ENCODE measurements around the gene ATP2B2. TPM values are rescaled to one million over a fixed set of nuclear protein-coding genes. Genes with fewer than 3 reads are reported as not detected.

The ATP2B2 gene
- polyA plus RNA-seq, 2 of the 4 experiments (the other 2 are of a cell fraction): 0.03 to 0.04 TPM

DNA sequence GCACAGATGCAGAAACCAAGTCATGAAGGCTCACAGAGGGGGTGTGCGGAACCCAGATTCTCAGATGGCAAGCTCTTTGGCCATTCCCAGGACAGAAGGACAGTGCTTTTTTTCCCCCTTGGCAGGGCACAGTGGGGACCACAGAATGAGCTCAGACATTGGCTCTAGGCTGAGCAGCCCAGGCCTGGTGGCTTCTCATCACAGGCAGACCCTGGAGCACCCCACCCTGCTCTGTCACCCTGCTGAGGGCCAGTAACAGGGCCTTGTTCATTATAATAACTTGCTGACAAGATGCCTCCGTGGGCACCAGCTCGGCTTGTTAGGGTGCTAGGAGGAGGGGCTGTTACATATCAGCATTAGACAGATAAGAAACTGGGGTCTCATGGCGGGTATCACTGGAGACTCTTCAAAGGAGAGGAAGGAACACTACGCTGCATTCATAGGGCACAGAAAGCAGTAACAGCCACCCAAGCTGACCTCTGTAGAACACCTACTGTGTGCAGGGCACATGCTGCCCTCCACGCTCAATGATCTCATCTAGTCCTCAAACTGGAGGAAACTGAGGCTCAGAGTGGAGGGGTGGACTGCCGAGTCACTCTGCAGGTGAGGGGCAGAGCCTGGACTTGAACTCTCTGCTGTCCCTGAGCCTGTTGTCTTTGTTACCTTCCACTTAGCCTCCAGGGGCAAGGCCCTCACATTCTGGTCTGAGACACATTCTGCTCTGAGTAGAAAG lies 114.6 kb downstream of the ATP2B2 start (continued):
- TF ChIP-seq CHD4 (IDR thresholded peaks at IDR 0.05; ENCODE audit: borderline replicate concordance): no peak
- TF ChIP-seq, protein P1, sequence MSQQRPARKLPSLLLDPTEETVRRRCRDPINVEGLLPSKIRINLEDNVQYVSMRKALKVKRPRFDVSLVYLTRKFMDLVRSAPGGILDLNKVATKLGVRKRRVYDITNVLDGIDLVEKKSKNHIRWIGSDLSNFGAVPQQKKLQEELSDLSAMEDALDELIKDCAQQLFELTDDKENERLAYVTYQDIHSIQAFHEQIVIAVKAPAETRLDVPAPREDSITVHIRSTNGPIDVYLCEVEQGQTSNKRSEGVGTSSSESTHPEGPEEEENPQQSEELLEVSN (IDR thresholded peaks at IDR 0.05; ENCODE audit: borderline replicate concordance, low read depth): no peak

DNA sequence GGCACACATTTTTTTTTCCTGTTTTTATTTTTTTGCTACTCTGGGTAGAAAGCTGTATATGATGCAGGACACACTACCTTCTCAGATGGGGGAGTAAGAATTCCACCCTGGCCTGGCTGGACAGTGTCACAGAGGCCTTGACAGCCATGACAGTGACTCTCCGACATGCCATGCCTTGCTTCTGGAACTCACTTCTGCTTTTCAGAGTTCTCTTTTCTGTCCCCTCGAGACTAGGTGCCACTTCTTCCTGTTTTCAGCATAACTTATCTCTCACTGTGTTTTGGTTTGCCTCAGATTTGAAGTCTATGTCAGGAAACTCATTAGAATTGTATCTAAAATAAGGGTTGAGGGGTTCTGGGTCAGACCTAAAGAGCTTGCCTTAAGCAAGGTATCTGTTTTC lies 115.4 kb downstream of the ATP2B2 start:
- FAIRE-seq (no peak), DNase-seq (ENCODE audit: low read depth in 1 of 2, low spot score in 1 of 2) (no peak), ATAC-seq (no peak)
- CTCF ChIA-PET: interaction anchor here (0.6 to 2.1 kb wide), 2 partner anchors 46 kb away, joined by 4 to 6 read pairs; no protein-coding TSS in a partner anchor
- no peak overlapping the region for H3K4me2 ChIP-seq
- H3K4me3 ChIP-seq: no peak overlapping the region
- H3K4me1 ChIP-seq: no peaks in the 10 kb centered on the region
- POLR2A ChIA-PET: no interaction called here
- TF ChIP-seq ZSCAN20 (CRISPR knock-in tag; IDR thresholded peaks at IDR 0.05) (no peak), RFX5 (IDR thresholded peaks at IDR 0.05) (no peak), EHF (CRISPR knock-in tag; IDR thresholded peaks at IDR 0.05) (no peak), ZNF302 (CRISPR knock-in tag; IDR thresholded peaks at IDR 0.05) (no peak), NFE2L2 (conservative IDR thresholded peaks at IDR 0.05; ENCODE audit: low read length) (no peak), EP300 (IDR thresholded peaks at IDR 0.05) (no peak), CHD2 (IDR thresholded peaks at IDR 0.05; ENCODE audit: low read length, partially characterized antibody) (no peak), RARB (CRISPR knock-in tag; IDR thresholded peaks at IDR 0.05) (no peak), TP53 (CRISPR knock-in tag; IDR thresholded peaks at IDR 0.05) (no peak), MAZ (IDR thresholded peaks at IDR 0.05; ENCODE audit: borderline replicate concordance, low read depth, low read length) (no peak), TFCP2L1 (CRISPR knock-in tag; IDR thresholded peaks at IDR 0.05) (no peak)
- TF ChIP-seq, protein P2, sequence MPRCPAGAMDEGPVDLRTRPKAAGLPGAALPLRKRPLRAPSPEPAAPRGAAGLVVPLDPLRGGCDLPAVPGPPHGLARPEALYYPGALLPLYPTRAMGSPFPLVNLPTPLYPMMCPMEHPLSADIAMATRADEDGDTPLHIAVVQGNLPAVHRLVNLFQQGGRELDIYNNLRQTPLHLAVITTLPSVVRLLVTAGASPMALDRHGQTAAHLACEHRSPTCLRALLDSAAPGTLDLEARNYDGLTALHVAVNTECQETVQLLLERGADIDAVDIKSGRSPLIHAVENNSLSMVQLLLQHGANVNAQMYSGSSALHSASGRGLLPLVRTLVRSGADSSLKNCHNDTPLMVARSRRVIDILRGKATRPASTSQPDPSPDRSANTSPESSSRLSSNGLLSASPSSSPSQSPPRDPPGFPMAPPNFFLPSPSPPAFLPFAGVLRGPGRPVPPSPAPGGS (IDR thresholded peaks at IDR 0.05): no peak
- H3K27ac ChIP-seq: no peak overlapping the region
- WGBS (ENCODE audit: missing lambda C conversion rate): 47% methylated on average over 2 of the region's 2 CpGs
- H3K9me3 ChIP-seq: no peaks in the 10 kb centered on the region

DNA sequence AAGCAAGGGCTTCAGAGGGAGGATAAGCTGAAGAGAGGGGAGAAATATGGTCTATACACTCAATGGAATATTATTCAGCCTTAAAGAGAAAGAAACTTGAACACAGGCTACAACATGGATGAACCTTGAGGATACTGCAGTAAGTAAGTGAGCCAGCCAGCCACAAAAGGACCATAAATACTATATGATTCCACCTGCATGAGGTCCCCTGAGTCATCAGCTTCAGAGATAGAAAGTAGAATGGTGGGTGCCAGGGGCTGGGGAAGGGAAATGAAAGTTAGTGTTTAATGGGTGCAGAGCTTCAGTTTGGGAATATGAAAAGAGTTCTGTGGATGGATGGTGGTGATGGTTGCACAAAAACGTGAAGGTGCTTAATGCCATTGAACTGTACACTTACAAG lies 116.0 kb downstream of the ATP2B2 start:
- H3K4me3 ChIP-seq: no peak overlapping the region
- H3K4me2 ChIP-seq: no peak overlapping the region
- ChIA-PET CTCF (interaction anchor here (1.4 to 2.1 kb wide), 2 partner anchors 9 to 46 kb away, joined by 3 to 6 read pairs; no protein-coding TSS in a partner anchor), POLR2A (no interaction called here)
- DNase-seq (ENCODE audit: low read depth in 1 of 2, low spot score in 1 of 2) (no peak), ATAC-seq (no peak), FAIRE-seq (no peak)
- H3K27ac ChIP-seq: no peak overlapping the region
- 0% methylated on average over 1 of the region's 1 CpG for WGBS (ENCODE audit: missing lambda C conversion rate)
- H3K4me1 ChIP-seq: no peaks in the 10 kb centered on the region
- TF ChIP-seq GATA3 (IDR thresholded peaks at IDR 0.05; ENCODE audit: borderline replicate concordance) (no peak), ZNF302 (CRISPR knock-in tag; IDR thresholded peaks at IDR 0.05) (no peak), MYC (IDR thresholded peaks at IDR 0.05; ENCODE audit: borderline replicate concordance, low read length) (no peak), BHLHE40 (IDR thresholded peaks at IDR 0.05; ENCODE audit: low read depth, low read length) (no peak), CBX2 (IDR thresholded peaks at IDR 0.05; ENCODE audit: borderline replicate concordance, low read depth) (no peak), EP300 (IDR thresholded peaks at IDR 0.05) (no peak), MAFK (IDR thresholded peaks at IDR 0.05; ENCODE audit: partially characterized antibody) (no peak)
- TF ChIP-seq, protein P3, sequence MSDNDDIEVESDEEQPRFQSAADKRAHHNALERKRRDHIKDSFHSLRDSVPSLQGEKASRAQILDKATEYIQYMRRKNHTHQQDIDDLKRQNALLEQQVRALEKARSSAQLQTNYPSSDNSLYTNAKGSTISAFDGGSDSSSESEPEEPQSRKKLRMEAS (IDR thresholded peaks at IDR 0.05): no peak
- no peaks in the 10 kb centered on the region for H3K9me3 ChIP-seq
